Measurements from ENCODE around the gene OBSCN.

- TF ChIP-seq EZH2 (IDR thresholded peaks at IDR 0.05) = no peak
- no peak for TF ChIP-seq CTCF (IDR thresholded peaks at IDR 0.05)
These were observed 182.8 kb downstream of the OBSCN start for GRCh38 chr1:228390649-228391048.
